ENCODE measurements around the gene PPP2R2C. TPM values are rescaled to one million over a fixed set of nuclear protein-coding genes. Genes with fewer than 3 reads are reported as not detected.

PPP2R2C gene
- total and polyA plus RNA-seq, 2 donors (not counting 1 experiment from before 2014, with no cell fraction given) = 0.10 to 0.17 TPM

DNA sequence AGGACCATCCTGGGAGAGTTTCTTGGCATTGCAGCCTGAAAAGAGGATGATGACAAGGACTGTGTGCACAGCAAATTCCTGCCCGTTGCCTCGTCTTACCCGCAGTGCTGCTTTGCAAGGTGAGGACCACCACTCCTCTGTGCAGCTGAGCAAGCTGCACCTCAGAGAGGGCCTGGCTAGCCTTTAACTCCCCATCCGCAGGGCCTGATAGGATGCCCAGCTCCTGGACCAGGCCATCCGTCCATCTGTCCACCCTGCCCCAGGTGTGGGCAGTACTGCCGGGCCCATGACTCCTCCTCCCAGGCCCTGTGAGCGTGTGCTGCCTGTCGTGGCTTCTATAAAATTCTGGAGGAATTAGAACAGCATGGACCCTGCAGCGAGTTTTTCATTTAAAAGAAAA lies 43.9 kb upstream of the PPP2R2C start:
- Histone ChIP-seq H3K79me2 (ENCODE audit: control insufficient read depth, insufficient read depth, low read length) (no peaks in the 10 kb centered on the region), H3K27ac (ENCODE audit: insufficient read depth, low read length) (no peak overlapping the region), H4K20me1 (ENCODE audit: control insufficient read depth, extremely low read depth, insufficient read depth, low read length) (no peaks in the 10 kb centered on the region), H3K9me3 (ENCODE audit: control insufficient read depth, insufficient read depth, low read depth, low read length) (no peaks in the 10 kb centered on the region), H3K4me3 (replicated peaks in 1 of 4; ENCODE audit: control extremely low read depth in 1 of 4, insufficient read depth in 1 of 4, low read depth in 3 of 4, low read length in 4 of 4) (no peak overlapping the region), H3K36me3 (ENCODE audit: control insufficient read depth, insufficient read depth, low read length) (no peaks in the 10 kb centered on the region), H3K27me3 (ENCODE audit: control insufficient read depth, insufficient read depth, low read length) (no peaks in the 10 kb centered on the region), H3K4me2 (ENCODE audit: extremely low read depth, insufficient read depth, low read length) (no peak overlapping the region), H2AFZ (ENCODE audit: low read length) (no peak overlapping the region), H3K9ac (ENCODE audit: insufficient read depth, low read length) (no peak overlapping the region), H3K4me1 (ENCODE audit: control insufficient read depth, extremely low read depth, insufficient read depth, low read length) (no peaks in the 10 kb centered on the region)
- no peak for DNase-seq (ENCODE audit: low read depth in 2 of 2)
- TF ChIP-seq, protein P1, sequence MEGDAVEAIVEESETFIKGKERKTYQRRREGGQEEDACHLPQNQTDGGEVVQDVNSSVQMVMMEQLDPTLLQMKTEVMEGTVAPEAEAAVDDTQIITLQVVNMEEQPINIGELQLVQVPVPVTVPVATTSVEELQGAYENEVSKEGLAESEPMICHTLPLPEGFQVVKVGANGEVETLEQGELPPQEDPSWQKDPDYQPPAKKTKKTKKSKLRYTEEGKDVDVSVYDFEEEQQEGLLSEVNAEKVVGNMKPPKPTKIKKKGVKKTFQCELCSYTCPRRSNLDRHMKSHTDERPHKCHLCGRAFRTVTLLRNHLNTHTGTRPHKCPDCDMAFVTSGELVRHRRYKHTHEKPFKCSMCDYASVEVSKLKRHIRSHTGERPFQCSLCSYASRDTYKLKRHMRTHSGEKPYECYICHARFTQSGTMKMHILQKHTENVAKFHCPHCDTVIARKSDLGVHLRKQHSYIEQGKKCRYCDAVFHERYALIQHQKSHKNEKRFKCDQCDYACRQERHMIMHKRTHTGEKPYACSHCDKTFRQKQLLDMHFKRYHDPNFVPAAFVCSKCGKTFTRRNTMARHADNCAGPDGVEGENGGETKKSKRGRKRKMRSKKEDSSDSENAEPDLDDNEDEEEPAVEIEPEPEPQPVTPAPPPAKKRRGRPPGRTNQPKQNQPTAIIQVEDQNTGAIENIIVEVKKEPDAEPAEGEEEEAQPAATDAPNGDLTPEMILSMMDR (conservative IDR thresholded peaks at IDR 0.05 in 1 of 2, IDR thresholded peaks at IDR 0.05 in 1 of 2; ENCODE audit: low read depth in 1 of 2, low read length in 2 of 2) = no peak
- TF ChIP-seq EZH2 (IDR thresholded peaks at IDR 0.05; ENCODE audit: low read length, missing control alignments) = no peak

DNA sequence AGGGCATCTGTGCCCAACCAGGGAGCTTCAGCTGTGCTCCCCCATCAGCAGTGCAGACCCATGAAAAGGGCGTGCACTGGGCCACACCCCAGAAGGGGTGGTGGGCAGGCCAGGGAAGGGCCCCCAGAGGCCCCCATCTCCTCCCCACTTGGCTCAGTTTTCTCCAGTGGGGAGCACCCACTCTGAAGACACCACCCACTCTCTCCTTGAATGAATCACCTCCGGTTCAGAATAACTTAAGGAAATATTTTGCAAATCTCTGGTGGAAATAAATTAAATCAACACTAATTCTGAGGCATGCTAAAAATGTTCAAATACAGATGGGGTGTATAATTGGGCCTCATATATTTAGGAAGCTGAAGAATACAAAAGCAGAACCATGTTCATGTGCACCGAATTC lies 41.3 kb upstream of the PPP2R2C start:
- Histone ChIP-seq H3K4me1 (ENCODE audit: control insufficient read depth, extremely low read depth, insufficient read depth, low read length) (no peaks in the 10 kb centered on the region), H3K9me3 (ENCODE audit: control insufficient read depth, insufficient read depth, low read depth, low read length) (no peaks in the 10 kb centered on the region), H3K4me2 (ENCODE audit: extremely low read depth, insufficient read depth, low read length) (no peak overlapping the region), H3K27me3 (ENCODE audit: control insufficient read depth, insufficient read depth, low read length) (no peaks in the 10 kb centered on the region), H4K20me1 (ENCODE audit: control insufficient read depth, extremely low read depth, insufficient read depth, low read length) (no peaks in the 10 kb centered on the region), H3K36me3 (ENCODE audit: control insufficient read depth, insufficient read depth, low read length) (no peaks in the 10 kb centered on the region), H3K9ac (ENCODE audit: insufficient read depth, low read length) (no peak overlapping the region), H3K4me3 (replicated peaks in 1 of 4; ENCODE audit: control extremely low read depth in 1 of 4, insufficient read depth in 1 of 4, low read depth in 3 of 4, low read length in 4 of 4) (no peak overlapping the region), H2AFZ (ENCODE audit: low read length) (no peak overlapping the region), H3K27ac (ENCODE audit: insufficient read depth, low read length) (no peak overlapping the region), H3K79me2 (ENCODE audit: control insufficient read depth, insufficient read depth, low read length) (no peaks in the 10 kb centered on the region)
- no peak for DNase-seq (ENCODE audit: low read depth in 2 of 2)
- no peak for TF ChIP-seq EZH2 (IDR thresholded peaks at IDR 0.05; ENCODE audit: low read length, missing control alignments)
- TF ChIP-seq, protein P1 (conservative IDR thresholded peaks at IDR 0.05 in 1 of 2, IDR thresholded peaks at IDR 0.05 in 1 of 2; ENCODE audit: low read depth in 1 of 2, low read length in 2 of 2) = no peak

DNA sequence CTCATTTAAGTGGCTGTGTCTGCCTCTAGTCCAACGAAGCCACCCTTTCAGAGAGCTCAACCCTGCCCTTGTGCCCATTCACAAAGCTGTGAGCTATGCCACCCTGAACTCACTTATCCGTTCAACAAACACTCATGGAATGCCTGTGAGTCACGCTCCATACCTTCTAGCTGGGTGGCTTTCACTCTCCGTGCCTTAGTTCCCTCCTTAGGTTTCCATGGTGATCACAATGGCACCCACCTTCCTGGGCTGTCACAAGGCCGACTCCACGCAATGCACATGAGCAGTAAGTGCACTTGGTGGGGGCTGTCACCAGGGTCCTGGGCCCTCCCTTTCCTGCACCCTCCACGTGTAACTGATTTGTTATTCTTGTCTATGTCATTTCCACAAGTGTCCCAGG lies 37.2 kb upstream of the PPP2R2C start:
- Histone ChIP-seq H2AFZ (ENCODE audit: low read length) (no peak overlapping the region), H3K4me1 (ENCODE audit: control insufficient read depth, extremely low read depth, insufficient read depth, low read length) (no peaks in the 10 kb centered on the region), H3K27me3 (ENCODE audit: control insufficient read depth, insufficient read depth, low read length) (no peaks in the 10 kb centered on the region), H4K20me1 (ENCODE audit: control insufficient read depth, extremely low read depth, insufficient read depth, low read length) (no peaks in the 10 kb centered on the region), H3K9me3 (ENCODE audit: control insufficient read depth, insufficient read depth, low read depth, low read length) (no peaks in the 10 kb centered on the region), H3K9ac (ENCODE audit: insufficient read depth, low read length) (no peak overlapping the region), H3K4me3 (replicated peaks in 1 of 4; ENCODE audit: control extremely low read depth in 1 of 4, insufficient read depth in 1 of 4, low read depth in 3 of 4, low read length in 4 of 4) (no peak overlapping the region), H3K27ac (ENCODE audit: insufficient read depth, low read length) (no peak overlapping the region), H3K36me3 (ENCODE audit: control insufficient read depth, insufficient read depth, low read length) (no peaks in the 10 kb centered on the region), H3K79me2 (ENCODE audit: control insufficient read depth, insufficient read depth, low read length) (no peaks in the 10 kb centered on the region), H3K4me2 (ENCODE audit: extremely low read depth, insufficient read depth, low read length) (no peak overlapping the region)
- TF ChIP-seq EZH2 (IDR thresholded peaks at IDR 0.05; ENCODE audit: low read length, missing control alignments) = no peak
- TF ChIP-seq, protein P1 (conservative IDR thresholded peaks at IDR 0.05 in 1 of 2, IDR thresholded peaks at IDR 0.05 in 1 of 2; ENCODE audit: low read depth in 1 of 2, low read length in 2 of 2) = no peak
- DNase-seq (ENCODE audit: low read depth in 2 of 2) = peak in 1 of 2 donors; percentile 21
